NCI-H69 (cell line): ENCODE data around the gene INPP4B.
A peak's percentile ranks its signal among the peaks of the same experiment; 100 is the strongest.
"Not testable (repeated sequence)": the region's sequence is repeated elsewhere in the genome, so short reads cannot be mapped to it uniquely, and the experiment has no call there.

Experiments
- DNase-seq: peaks from one replicate; lab custom pipeline; 2025; lab: John Stamatoyannopoulos, UW

INPP4B gene

GRCh38 chr4:142083264-142083663 lies 762.8 kb downstream of the INPP4B start:
- DNase-seq, result no peak

DNA sequence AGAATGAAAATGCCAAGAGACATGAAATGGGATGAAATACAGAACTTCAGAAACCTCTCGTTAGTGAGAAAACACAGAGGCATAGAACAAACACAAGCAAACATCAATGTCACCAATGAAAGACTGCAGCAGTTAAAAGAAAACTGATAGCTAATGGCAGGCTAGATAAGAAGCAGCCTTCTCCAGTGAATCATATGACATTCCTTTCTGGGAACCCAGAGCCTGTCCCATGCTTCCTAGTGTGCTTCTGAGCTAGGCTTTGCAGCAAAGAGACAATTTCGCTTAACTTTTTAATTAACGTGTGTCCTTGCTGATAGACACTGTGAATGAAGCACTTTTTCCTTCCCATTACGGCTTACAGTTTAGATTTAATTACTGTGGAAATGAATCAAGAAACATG lies 765.1 kb downstream of the INPP4B start:
- DNase-seq, result no peak

DNA sequence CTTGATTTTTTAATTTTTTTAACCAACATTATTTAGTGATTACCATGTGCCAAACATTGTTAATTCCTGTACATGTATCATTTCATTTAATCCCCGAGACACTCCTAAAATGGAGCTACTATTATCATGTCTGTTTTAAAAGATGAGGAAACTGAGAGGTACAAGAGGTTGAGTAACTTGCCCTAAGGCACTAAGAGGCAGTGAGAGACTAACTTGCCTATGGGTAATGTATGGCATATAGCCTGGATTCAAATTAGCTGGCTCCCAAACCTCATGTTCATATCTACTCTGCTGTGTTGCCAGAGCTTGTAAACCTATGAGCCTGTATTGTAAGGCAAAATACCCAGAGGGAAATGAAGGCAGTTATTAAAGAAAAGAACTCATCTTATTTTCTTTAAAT lies 766.1 kb downstream of the INPP4B start:
- DNase-seq, result no peak

- DNase-seq, result peak; percentile 2
Measured at GRCh38 chr4:142077048-142077447, 769.1 kb downstream of the INPP4B start.

GRCh38 chr4:142068304-142068703 lies 777.8 kb downstream of the INPP4B start:
- not testable (repeated sequence) for DNase-seq

DNA sequence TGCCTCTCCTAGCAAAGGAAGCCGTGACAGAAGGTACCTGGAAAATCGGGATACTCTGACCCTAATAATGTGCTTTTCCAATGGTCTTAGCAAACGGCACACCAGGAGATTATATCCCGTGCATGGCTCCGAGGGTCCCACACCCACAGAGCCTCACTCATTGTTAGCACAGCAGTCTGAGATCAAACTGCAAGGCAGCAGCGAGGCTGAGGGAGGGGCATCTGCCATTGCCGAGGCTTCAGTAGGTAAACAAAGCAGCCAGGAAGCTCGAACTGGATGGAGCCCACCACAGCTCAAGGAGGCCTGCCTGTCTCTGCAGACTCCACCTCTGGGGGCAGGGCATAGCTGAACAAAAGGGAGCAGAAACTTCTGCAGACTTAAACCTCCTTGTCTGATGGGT lies 779.5 kb downstream of the INPP4B start:
- not testable (repeated sequence) for DNase-seq

DNA sequence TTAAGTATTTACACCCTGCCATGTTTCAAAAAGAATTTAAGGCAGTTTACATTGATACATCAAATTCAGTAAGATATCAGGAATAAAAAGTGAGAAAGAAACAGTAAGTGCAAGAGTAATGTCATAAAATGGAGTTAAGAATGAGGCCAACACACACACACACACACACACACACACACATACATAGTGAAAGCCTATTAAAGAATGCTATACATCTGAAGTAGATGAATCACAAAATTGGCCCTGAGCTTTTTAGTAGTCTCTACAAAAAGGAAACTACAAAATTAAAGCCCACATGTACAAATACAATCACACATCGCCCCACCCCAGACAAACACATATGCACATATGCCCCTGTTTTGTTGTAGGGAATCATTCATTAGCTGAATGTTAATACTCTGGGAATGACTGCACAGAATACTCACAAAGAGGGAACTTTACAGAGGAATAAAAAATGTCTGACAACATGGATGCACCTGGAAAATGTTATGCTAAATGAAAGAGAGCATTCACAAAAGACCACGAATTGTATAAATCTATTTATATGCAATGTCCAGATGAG lies 780.9 kb downstream of the INPP4B start:
- no peak for DNase-seq

GRCh38 chr4:142064181-142064580 lies 781.9 kb downstream of the INPP4B start:
- no peak for DNase-seq

- DNase-seq, result no peak
Measured at GRCh38 chr4:142045996-142046395, 800.1 kb downstream of the INPP4B start.

DNA sequence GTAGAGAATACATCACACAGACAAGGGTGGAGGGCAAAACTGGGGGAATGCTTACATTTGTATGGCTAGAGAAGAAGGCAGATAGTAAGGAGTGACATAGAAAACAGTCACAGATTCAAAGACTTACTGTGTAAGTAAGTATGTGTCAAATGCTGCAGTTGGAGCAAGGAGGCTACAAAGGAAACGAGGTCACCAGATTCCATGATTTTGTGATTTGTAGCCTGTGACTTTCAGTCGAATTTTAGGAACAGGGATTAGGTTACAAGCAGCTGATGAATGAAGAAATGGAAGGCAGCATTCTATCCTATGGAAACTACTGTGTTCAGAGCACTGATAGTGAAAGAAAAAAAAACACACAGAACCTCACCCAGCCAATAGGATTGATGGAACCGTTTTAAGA lies 801.8 kb downstream of the INPP4B start:
- no peak for DNase-seq

DNA sequence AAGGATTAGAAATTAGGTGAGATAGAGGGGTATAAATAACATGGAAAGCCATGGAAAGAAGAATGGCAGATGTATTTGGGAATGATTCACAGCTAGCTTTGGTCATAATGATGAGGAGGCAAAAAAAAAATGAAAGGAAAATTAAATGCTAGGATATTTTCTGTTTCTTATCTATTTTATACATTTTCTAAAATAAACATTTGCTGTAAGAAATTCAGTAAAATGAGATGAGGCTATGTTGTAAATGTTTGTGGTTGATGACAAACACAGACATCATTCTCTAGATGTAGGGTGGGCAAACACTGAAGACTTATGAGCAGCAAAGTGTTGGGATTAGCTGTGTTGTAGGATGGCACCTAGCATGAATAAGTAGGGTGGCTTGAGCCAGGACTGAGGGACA lies 802.6 kb downstream of the INPP4B start:
- DNase-seq, result no peak

- DNase-seq, result no peak
Measured at GRCh38 chr4:142041788-142042187, 804.3 kb downstream of the INPP4B start.

- peak; percentile 15 for DNase-seq
Measured at GRCh38 chr4:142040043-142040442, 806.1 kb downstream of the INPP4B start.

DNA sequence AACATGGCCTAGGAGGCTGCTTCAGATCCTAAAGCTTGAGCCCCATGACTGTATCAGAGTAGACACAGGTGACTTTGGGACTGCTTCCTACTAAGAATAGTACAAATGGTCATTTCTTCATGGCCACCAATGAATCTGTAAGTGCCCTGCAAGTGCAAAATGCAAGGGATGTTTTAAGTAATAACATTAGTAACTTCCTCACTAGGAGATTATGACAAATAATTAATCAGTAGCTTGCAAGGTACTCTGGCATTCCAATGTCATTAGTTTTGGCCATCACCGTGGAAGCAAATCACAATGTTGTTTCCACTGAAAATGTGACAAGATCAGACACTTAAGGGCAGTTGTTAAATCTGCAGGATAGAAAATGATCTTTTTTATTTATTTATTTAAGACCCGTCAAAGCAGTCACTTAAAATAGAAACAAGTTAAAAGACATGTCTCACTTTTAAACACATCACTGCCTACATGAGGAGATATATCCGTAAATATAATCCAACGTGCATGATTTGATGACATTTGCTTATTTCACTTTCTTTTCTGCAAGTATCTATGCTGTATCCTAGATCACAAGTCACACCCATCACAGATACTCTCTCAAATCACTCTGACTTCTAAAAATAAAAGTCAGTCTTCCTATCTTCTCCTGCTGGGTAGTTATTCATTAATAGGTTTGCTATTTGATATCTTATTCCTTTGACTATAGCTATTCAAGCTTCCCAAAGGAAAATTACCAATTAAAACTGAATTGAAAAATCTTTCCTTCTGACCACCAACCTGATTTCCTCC lies 809.1 kb downstream of the INPP4B start:
- no peak for DNase-seq

DNA sequence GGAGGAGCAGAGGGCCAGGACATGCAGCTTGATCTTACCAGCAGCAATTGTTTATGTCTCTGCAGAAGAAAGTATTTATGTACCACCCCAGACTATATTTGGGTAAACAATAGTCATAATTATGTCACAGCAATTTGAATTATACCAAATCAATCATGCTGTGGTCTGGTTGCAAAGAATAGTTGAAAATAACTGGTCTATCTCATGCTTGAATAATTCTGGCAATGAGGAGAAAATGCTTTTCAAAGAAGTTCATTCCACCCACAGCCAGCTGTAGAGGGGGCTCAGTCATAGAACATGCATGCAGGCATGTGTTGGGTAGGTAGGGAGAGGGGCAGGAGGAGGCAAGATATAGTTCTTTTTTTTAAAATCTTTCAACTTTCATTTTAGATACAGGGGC lies 810.5 kb downstream of the INPP4B start:
- no peak for DNase-seq

GRCh38 chr4:142034101-142034500 lies 812.0 kb downstream of the INPP4B start:
- DNase-seq, result no peak

DNA sequence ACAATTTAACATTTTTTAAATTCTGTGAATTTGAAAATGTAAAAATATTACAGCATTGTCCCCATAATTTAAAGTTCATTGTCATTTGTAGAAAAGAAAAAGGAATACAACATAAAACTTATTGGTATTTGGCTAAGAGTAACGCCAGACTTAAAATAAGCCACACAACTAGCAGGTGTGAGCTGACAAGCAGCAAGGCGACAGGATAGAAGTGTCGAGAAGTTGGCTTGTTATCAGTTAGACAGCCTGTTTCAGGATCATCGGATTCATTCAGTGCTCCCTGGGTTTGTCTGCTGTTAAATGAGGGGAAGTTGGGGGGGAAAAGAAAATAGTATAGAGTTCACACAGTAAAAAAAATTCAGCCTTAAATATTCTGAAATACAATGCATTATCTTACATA lies 816.1 kb downstream of the INPP4B start:
- no peak for DNase-seq

GRCh38 chr4:142021761-142022160 lies 824.3 kb downstream of the INPP4B start:
- no peak for DNase-seq

- no peak for DNase-seq
Measured at GRCh38 chr4:142021181-142021580, 824.9 kb downstream of the INPP4B start.

GRCh38 chr4:142016031-142016430 lies 830.1 kb downstream of the INPP4B start:
- no peak for DNase-seq

DNA sequence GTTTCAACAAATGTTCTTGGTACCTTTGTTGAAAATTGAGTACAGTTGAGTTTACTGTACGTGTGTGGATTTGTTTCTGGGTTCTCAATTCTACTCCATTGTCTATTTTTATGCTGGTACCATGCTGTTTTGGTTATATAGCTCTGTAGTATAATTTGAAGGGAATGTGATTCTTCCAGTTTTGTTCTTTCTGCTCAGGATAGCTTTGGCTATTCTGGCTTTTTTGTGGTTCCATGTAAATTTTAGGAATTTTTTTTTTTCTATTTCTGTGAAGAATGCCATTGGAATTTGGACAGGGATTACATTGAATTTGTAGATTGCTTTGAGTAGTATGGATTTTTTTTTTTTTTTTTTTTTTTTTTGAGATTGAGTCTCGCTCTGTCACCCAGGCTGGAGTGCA lies 836.4 kb downstream of the INPP4B start:
- no peak for DNase-seq

DNA sequence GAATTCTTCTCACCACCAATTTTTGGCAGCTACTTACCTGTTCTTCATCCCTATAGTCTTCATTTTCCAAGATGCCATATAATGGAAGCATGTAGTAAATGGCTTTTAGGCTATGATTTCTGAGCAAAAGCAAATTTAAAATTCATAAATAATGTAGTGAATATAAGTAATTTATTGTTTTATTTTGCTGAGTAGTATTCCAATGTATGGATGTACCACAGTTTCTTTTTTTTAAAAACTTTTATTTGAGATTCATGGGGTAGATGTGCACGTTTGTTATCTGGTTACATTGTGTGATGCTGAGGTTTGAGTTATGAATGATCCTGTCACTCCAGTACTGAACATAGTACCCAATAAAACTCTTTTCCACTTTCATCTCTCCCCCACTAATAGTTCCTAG lies 840.6 kb downstream of the INPP4B start:
- DNase-seq, result no peak

DNA sequence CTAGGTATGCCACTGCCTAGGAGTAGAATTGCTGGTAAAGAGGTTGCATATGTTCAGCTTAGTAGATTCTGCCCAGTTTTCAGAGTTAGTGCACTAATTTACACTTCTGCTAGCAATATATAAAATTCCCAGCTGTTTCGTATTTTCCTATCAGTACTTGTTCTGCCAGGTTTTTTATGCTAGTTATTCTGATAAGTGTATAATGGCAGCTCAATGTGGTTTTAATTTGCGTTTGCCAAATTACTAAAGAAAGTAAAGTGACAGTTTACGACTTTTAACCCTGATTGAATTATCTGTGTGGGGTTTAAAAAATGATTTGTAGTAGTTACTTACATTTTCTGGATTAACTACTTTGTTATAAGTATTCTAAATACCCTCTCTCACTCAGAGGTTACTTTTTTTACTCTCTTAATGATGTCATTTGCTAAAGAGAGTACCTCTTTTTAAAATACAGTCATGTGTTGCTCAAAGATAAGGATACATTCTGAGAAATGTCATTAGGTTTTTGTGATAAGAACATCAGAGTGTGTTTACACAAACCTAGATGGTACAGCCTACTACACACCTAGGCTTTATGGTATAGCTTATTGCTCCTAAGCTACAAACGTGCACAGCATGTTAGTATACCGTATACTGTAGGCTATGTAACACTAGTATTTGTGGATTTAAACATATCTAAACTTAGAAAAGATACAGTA lies 846.5 kb downstream of the INPP4B start:
- DNase-seq, result no peak
